ENCODE data around the gene SLC6A8.

- no peak for TF ChIP-seq ZNF341 (tag by site-specific recombination; IDR thresholded peaks at IDR 0.05; ENCODE audit: low read depth)
- no peak for TF ChIP-seq KLF16 (tag by site-specific recombination; IDR thresholded peaks at IDR 0.05)
- TF ChIP-seq CTCF (tag by site-specific recombination; IDR thresholded peaks at IDR 0.05) = no peak
- no peak for TF ChIP-seq PBX3 (CRISPR knock-in tag; IDR thresholded peaks at IDR 0.05)
- no peak for TF ChIP-seq ZNF140 (tag by site-specific recombination; IDR thresholded peaks at IDR 0.05)
- TF ChIP-seq ZNF521 (tag by site-specific recombination; IDR thresholded peaks at IDR 0.05) = no peak
- no peak for TF ChIP-seq ZNF10 (tag by site-specific recombination; IDR thresholded peaks at IDR 0.05)
- TF ChIP-seq ZNF18 (tag by site-specific recombination; IDR thresholded peaks at IDR 0.05) = no peak
- TF ChIP-seq ZNF292 (tag by site-specific recombination; IDR thresholded peaks at IDR 0.05; ENCODE audit: borderline replicate concordance, low read depth) = no peak
- no peak for TF ChIP-seq ZNF416 (tag by site-specific recombination; IDR thresholded peaks at IDR 0.05)
- no peak for TF ChIP-seq ZNF639 (tag by site-specific recombination; IDR thresholded peaks at IDR 0.05)
These were observed 19.1 kb downstream of the SLC6A8 start for GRCh38 chrX:153706799-153707198.
